Upper lobe of left lung (tissue), 6 donors: ENCODE measurements around the gene TMEM238L. TPM values are rescaled to one million over a fixed set of nuclear protein-coding genes. Genes with fewer than 3 reads are reported as not detected.

ENCODE experiments used
- ATAC-seq, 2 donors: fragments of 200-7000 bp; cut with Tn5 transposase; one replicate each; pipeline ENCODE4 v1.9.1; 2022; ENCODE audit warnings: mild to moderate bottlenecking in 2 of 2, moderate library complexity in 2 of 2; ENCODE audit not compliant: low FRiP score in 2 of 2
- DNase-seq, 2 donors: peaks; one replicate each; pipeline ENCODE4 v3.0.0-alpha.2; 2019 to 2020
- H3K27ac ChIP-seq, 4 donors: fragments of 200-600 bp; sonication (generic); one replicate each; pipeline ENCODE4 v1.5.1; 2016 to 2019
- H3K27me3 ChIP-seq, 4 donors: fragments of 200-600 bp; sonication (generic); one replicate each; pipeline ENCODE4 v1.5.1; 2017 to 2019
- H3K36me3 ChIP-seq, 4 donors: fragments of 200-600 bp; sonication (generic); one replicate each; pipeline ENCODE4 v1.5.1; 2016 to 2019
- H3K4me1 ChIP-seq, 4 donors: fragments of 200-600 bp; sonication (generic); one replicate each; pipeline ENCODE4 v1.5.1; 2018 to 2019
- H3K4me3 ChIP-seq, 4 donors: fragments of 200-600 bp; sonication (generic); one replicate each; pipeline ENCODE4 v1.5.1; 2017 to 2019; ENCODE audit warnings: mild to moderate bottlenecking in 2 of 4, moderate library complexity in 1 of 4
- H3K9me3 ChIP-seq, 4 donors: fragments of 200-600 bp; sonication (generic); one replicate each; pipeline ENCODE4 v1.5.1; 2018 to 2019
- CTCF ChIP-seq, 6 experiments: fragments of 450-650 bp in 4 of 6; fragments of 200-600 bp in 2 of 6; sonication (generic) in 2 of 6; IDR thresholded peaks; one replicate each; pipeline ENCODE4 v1.5.1; 2016 to 2019; ENCODE audit warnings: antibody characterized with exemption in 6 of 6
- EP300 ChIP-seq, 4 donors: sonication (generic); formaldehyde crosslinking; IDR thresholded peaks; one replicate each; pipeline ENCODE4 v1.5.1; 2017; ENCODE audit warnings: antibody characterized with exemption in 4 of 4, control low read depth in 2 of 4
- POLR2A ChIP-seq, 4 donors: fragments of 450-650 bp; IDR thresholded peaks; one replicate each; pipeline ENCODE4 v1.5.1; 2016 to 2017; ENCODE audit warnings: antibody characterized with exemption in 4 of 4, mild to moderate bottlenecking in 2 of 4
- POLR2AphosphoS5 ChIP-seq, 2 donors: sonication (generic); formaldehyde crosslinking; IDR thresholded peaks; one replicate each; pipeline ENCODE4 v1.5.1; 2017; ENCODE audit warnings: antibody characterized with exemption in 2 of 2
- WGBS, 2 donors: methylation state at CpG; one replicate each; pipeline ENCODE4 v1.1.5; 2017 to 2018; 5-methylcytosine and 5-hydroxymethylcytosine counted together
- total RNA-seq, 6 donors: library from RNA; depleted of rRNA in 4 of 6; stranded (reverse); fragments of >200 nt in 4 of 6; gene quantifications; one replicate each; pipeline versions ENCODE4 v1.1.0 to v1.2.1, GENCODE V29; 2016 to 2021
- donor health status: DM: no; HTN: no; CAD: no; lungs with moderate emphysema.
- donor health status: DM: no; HTN: yes; CAD: no; lungs with severe emphysema.

TMEM238L gene
- total RNA-seq, 6 donors from 2014 or later, result not detected

DNA sequence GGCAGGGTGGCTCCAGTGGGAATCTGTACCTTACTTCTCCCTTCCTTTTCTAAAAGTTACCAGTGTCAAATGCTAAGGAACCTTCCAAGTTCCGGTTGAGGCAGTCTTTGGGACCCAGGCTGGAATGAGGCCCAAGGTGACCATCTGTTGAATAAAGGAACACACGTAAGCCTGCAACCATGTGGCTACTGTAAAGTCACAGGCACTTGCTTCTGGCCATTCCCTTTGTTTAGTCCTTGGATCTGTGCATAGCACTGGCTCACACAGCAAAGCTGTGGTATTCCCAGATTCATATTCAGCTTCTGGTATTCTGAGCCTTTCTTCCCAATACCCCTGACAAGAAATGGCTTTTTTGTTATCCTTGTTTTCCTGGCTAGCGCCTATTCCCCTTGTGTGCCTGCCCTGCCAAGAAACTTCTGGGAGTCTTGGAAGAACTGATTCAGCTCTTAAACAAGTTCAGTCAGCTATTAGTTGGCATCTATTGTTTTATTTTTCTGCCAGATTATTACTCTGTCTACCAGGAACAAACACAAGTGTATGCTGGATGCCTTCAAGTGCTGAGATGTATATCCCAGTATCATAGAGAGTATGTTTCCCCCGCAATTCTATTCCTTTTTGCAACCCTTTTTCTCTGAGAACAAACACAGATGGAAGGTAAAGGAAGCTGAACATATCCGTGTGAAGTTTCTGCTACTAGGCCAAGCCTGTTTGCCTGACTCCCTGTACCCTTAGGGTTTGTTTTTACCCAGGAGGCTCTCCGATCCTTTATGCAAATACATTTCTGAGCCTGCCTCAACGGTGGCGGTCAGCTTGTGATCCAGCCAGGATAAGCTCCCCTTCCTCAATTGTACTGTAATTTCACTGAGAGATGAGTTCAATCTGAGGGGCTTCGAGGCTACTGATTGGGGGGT, 13.2 kb downstream of the TMEM238L start:
- no peaks in the 10 kb centered on the region for H3K9me3 ChIP-seq
- H3K4me1 ChIP-seq, result peaks cover 0 to 8% (median 0%) of the 10 kb centered on the region in 4 donors
- TF ChIP-seq CTCF (IDR thresholded peaks at IDR 0.05), result no peak
- no peak for TF ChIP-seq POLR2A (IDR thresholded peaks at IDR 0.05)
- TF ChIP-seq EP300 (IDR thresholded peaks at IDR 0.05), result no peak
- TF ChIP-seq POLR2AphosphoS5 (IDR thresholded peaks at IDR 0.05), result no peak
- H3K27me3 ChIP-seq, result no peaks in the 10 kb centered on the region
- H3K4me3 ChIP-seq, result no peak overlapping the region
- peak in 1 of 2 donors; percentile 63 for ATAC-seq
- H3K36me3 ChIP-seq, result no peaks in the 10 kb centered on the region
- H3K27ac ChIP-seq, result no peak overlapping the region
- WGBS, 2 donors, result 83 to 84% methylated on average over 9 of the region's 9 CpGs
- DNase-seq, result no peak

GRCh38 chr17:10789694-10790271, 14.1 kb downstream of the TMEM238L start:
- DNase-seq (no peak), ATAC-seq (no peak)
- H3K4me1 ChIP-seq, result peaks cover 0 to 8% (median 0%) of the 10 kb centered on the region in 4 donors
- no peaks in the 10 kb centered on the region for H3K36me3 ChIP-seq
- TF ChIP-seq EP300 (IDR thresholded peaks at IDR 0.05) (no peak), POLR2A (IDR thresholded peaks at IDR 0.05) (no peak), POLR2AphosphoS5 (IDR thresholded peaks at IDR 0.05) (no peak), CTCF (IDR thresholded peaks at IDR 0.05) (no peak)
- H3K27ac ChIP-seq, result no peak overlapping the region
- no peaks in the 10 kb centered on the region for H3K27me3 ChIP-seq
- no peak overlapping the region for H3K4me3 ChIP-seq
- no peaks in the 10 kb centered on the region for H3K9me3 ChIP-seq
- WGBS, 2 donors, result 74 to 84% methylated on average over 4 of the region's 4 CpGs

DNA sequence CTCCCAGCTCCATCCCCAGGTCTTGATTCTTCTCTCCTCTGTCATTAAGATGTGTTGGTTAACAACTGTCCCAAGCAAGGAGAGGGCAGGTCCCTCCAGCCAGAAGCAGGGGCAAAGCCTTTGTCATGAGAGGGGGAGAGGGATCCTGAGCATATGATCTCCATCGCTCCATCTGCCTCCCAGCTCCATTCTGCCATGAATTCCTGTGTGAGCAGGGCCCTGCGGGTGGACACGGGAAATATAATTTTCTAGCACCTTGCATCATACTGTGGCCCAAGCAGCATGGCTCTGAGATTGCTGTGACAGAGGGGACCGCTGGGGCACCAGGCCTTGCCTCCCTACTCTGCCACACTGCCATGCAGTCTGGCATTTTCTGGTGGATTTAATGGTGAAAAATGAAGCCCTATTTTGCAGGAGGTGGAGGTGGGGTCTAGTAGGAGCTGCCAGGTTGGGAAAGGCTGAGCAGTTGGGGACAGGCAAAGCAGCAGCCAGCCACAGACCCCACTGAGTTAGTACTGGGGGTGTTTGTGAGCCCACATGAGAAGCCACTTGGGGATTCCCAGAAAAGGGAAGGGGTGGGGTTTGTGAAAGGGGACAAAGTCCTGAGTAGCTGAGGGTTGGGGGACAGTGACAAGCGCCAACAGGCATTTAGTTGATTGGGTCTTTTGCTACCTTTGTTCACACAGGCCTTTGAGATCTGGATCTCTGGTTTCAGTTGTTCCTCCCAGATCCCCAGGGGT, 16.4 kb downstream of the TMEM238L start:
- Histone ChIP-seq H3K4me1 (no peaks in the 10 kb centered on the region), H3K4me3 (no peak overlapping the region), H3K36me3 (no peaks in the 10 kb centered on the region), H3K9me3 (peaks cover 0 to 3% (median 0%) of the 10 kb centered on the region in 4 donors), H3K27me3 (no peaks in the 10 kb centered on the region), H3K27ac (no peak overlapping the region)
- WGBS, 2 donors, result 89 to 93% methylated on average over 2 to 5 of the region's 5 CpGs
- no peak for DNase-seq
- TF ChIP-seq CTCF (IDR thresholded peaks at IDR 0.05) (no peak), EP300 (IDR thresholded peaks at IDR 0.05) (no peak)
- no peak for ATAC-seq

DNA sequence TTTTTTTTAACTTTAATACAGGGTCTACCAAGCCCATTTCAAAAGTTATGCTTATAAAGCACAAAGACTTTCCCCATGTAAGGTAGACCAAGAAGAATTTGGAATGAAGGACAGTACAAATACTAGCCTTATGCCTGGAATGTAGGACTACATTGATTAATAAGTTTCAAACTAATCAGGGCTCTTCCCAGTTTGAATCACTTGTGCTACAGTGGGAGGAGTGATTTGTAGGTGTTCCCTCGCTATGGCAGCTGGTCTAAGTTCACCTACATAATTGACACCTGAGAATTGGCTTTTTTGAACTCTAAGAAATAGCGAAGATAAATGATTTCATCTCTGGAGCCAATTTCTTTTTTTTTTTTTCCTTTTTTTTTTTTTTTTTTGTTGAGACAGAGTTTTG, 18.6 kb downstream of the TMEM238L start:
- Histone ChIP-seq H3K27me3 (no peaks in the 10 kb centered on the region), H3K4me1 (no peaks in the 10 kb centered on the region), H3K36me3 (no peaks in the 10 kb centered on the region), H3K9me3 (peaks cover 0 to 3% (median 0%) of the 10 kb centered on the region in 4 donors), H3K4me3 (no peak overlapping the region), H3K27ac (no peak overlapping the region)
- 90 to 98% methylated on average over 2 of the region's 2 CpGs for WGBS, 2 donors
- DNase-seq (no peak), ATAC-seq (no peak)
- TF ChIP-seq POLR2AphosphoS5 (IDR thresholded peaks at IDR 0.05) (no peak), POLR2A (IDR thresholded peaks at IDR 0.05) (no peak), EP300 (IDR thresholded peaks at IDR 0.05) (no peak), CTCF (IDR thresholded peaks at IDR 0.05) (no peak)
